ENCODE measurements around the gene SLC25A24.
"Not testable (repeated sequence)": the region's sequence is repeated elsewhere in the genome, so short reads cannot be mapped to it uniquely, and the experiment has no call there.

The SLC25A24 gene

DNA sequence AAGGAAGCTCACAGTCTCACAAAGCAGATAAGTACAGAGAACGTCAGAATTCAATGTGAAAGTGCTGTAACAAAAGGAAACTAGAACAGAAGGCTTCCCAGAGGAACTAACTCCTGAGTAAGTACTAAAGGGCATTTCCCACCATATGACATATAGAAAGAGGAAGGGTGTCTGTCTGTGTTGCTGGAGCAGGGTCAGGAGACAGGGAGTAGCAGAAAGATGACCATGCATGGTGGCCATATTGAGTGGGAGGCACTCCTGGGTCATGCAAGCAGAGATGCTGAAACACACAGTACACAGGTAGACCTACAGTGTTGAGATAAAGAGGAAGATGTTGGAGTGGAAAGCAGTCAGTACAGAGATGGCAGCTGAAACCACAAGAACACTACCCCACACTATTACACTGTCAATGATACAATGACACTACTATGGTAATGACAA is 47.3 kb downstream of the SLC25A24 start:
- no peak overlapping the region for H4K91ac ChIP-seq (ENCODE audit: low read length)
- H2BK5ac ChIP-seq (ENCODE audit: low read depth, low read length, poor library complexity, severe bottlenecking), result no peak overlapping the region
- no peak for DNase-seq
- H3K18ac ChIP-seq (ENCODE audit: low read depth in 1 of 2, low read length in 2 of 2), result no peak overlapping the region
- WGBS, result no CpG with 5 or more reads among the region's 1 CpG
- no peak overlapping the region for H2BK15ac ChIP-seq (ENCODE audit: low read depth, poor library complexity, severe bottlenecking)
- peaks cover 8% of the 10 kb centered on the region for H3K4me1 ChIP-seq (ENCODE audit: control insufficient read depth, insufficient read depth, low read depth, low read length)
- no peak overlapping the region for H2BK120ac ChIP-seq (ENCODE audit: low read depth, low read length)
- no peak overlapping the region for H2AFZ ChIP-seq (ENCODE audit: low read depth, low read length)
- no peak overlapping the region for H3K27ac ChIP-seq (ENCODE audit: low read length, poor library complexity, severe bottlenecking)
- peaks cover 14 to 99% of the 10 kb centered on the region in 2 experiments for H3K36me3 ChIP-seq (ENCODE audit: control insufficient read depth in 1 of 2, insufficient read depth in 2 of 2, low read depth in 1 of 2, low read length in 2 of 2)
- no peak overlapping the region for H2BK12ac ChIP-seq (ENCODE audit: low read length in 2 of 2)
- H3K4ac ChIP-seq (ENCODE audit: low read depth in 1 of 2, low read length in 2 of 2), result no peak overlapping the region
- no peak overlapping the region for H3K4me2 ChIP-seq (ENCODE audit: low read length, poor library complexity, severe bottlenecking)
- H2AK5ac ChIP-seq (ENCODE audit: low read length, severe bottlenecking), result no peak overlapping the region
- H3K23ac ChIP-seq (ENCODE audit: low read length in 2 of 2), result no peak overlapping the region
- H3K27me3 ChIP-seq (ENCODE audit: control insufficient read depth in 1 of 2, insufficient read depth in 1 of 2, low read length in 2 of 2), result no peaks in the 10 kb centered on the region
- no peaks in the 10 kb centered on the region for H3K9me3 ChIP-seq (ENCODE audit: control insufficient read depth, low read length)
- no peak overlapping the region for H3K4me3 ChIP-seq (ENCODE audit: insufficient read depth in 1 of 2, low read depth in 1 of 2, low read length in 2 of 2)
- no peak overlapping the region for H4K8ac ChIP-seq (ENCODE audit: low read length)
- H3K79me1 ChIP-seq (replicated peaks; ENCODE audit: low read length, poor library complexity, severe bottlenecking), result peaks cover 16% of the 10 kb centered on the region
- no peak overlapping the region for H3K9ac ChIP-seq (ENCODE audit: low read length)
- H3K14ac ChIP-seq (ENCODE audit: low read length in 2 of 2), result no peak overlapping the region

DNA sequence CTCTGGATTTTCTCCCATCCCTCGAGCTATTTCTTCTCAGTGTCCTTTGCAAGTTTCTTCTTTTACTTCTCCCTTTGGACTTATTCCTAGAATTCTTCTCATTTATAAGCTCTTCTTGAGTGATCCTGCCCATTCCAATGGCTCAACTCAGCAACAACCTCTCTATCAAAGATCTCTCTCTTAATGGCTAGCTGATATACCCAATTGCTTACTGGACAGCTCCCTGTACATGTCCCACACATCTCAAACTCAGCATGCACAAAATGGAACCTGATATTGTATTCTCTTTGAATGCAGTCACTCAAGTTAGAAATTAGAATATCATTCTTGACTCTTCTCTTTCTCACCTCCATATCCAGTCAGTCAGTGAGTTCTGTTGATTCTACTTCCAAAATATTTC is 48.6 kb downstream of the SLC25A24 start:
- Histone ChIP-seq H3K23ac (ENCODE audit: low read length in 2 of 2) (no peak overlapping the region), H2BK12ac (ENCODE audit: low read length in 2 of 2) (no peak overlapping the region), H3K4ac (ENCODE audit: low read depth in 1 of 2, low read length in 2 of 2) (no peak overlapping the region), H2BK120ac (ENCODE audit: low read depth, low read length) (no peak overlapping the region), H2BK5ac (ENCODE audit: low read depth, low read length, poor library complexity, severe bottlenecking) (no peak overlapping the region), H3K79me1 (replicated peaks; ENCODE audit: low read length, poor library complexity, severe bottlenecking) (peaks cover 19% of the 10 kb centered on the region), H2AK5ac (ENCODE audit: low read length, severe bottlenecking) (no peak overlapping the region), H4K8ac (ENCODE audit: low read length) (no peak overlapping the region), H3K27me3 (ENCODE audit: control insufficient read depth in 1 of 2, insufficient read depth in 1 of 2, low read length in 2 of 2) (no peaks in the 10 kb centered on the region), H3K27ac (ENCODE audit: low read length, poor library complexity, severe bottlenecking) (no peak overlapping the region), H3K9me3 (ENCODE audit: control insufficient read depth, low read length) (no peaks in the 10 kb centered on the region), H3K18ac (ENCODE audit: low read depth in 1 of 2, low read length in 2 of 2) (no peak overlapping the region), H3K4me2 (ENCODE audit: low read length, poor library complexity, severe bottlenecking) (no peak overlapping the region), H3K14ac (ENCODE audit: low read length in 2 of 2) (no peak overlapping the region), H3K4me3 (ENCODE audit: insufficient read depth in 1 of 2, low read depth in 1 of 2, low read length in 2 of 2) (no peak overlapping the region), H3K36me3 (ENCODE audit: control insufficient read depth in 1 of 2, insufficient read depth in 2 of 2, low read depth in 1 of 2, low read length in 2 of 2) (peaks cover 17 to 99% of the 10 kb centered on the region in 2 experiments), H2BK15ac (ENCODE audit: low read depth, poor library complexity, severe bottlenecking) (no peak overlapping the region), H2AFZ (ENCODE audit: low read depth, low read length) (no peak overlapping the region), H4K91ac (ENCODE audit: low read length) (no peak overlapping the region), H3K4me1 (ENCODE audit: control insufficient read depth, insufficient read depth, low read depth, low read length) (peaks cover 8% of the 10 kb centered on the region), H3K9ac (ENCODE audit: low read length) (no peak overlapping the region)
- DNase-seq, result no peak
- 96% methylated on average over 1 of the region's 1 CpG for WGBS

DNA sequence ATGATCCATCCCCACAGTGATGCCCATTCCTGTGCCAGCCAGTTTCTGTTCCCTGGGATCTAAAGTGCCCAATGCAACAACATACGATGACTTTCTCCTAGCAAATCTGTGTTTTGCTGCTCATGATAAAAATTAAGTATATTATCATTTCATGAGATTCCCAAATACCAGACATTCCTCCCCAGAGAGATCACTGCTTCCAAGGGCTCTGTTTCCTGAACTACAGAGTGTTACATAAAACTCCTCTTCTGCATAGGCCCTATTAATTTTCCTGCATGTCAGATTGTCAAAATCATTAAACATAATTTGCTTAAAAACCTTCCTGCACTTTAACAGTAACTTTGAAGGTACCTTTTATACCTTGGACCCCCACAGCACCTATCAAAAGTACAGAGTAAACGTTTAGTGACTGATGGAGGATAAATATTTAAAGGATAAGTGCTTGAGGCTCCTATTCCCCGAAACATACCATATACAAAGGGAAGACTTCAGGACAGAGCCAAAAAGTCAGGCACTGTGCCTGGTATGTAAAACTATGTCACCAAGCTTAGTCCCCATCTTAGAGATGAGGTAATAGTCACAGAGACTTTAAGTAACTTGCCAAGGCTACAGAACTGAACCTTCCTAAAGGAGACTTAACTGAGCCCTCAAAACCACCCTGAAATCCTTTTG is 50.2 kb downstream of the SLC25A24 start:
- H2BK12ac ChIP-seq (ENCODE audit: low read length in 2 of 2), result no peak overlapping the region
- H3K23ac ChIP-seq (ENCODE audit: low read length in 2 of 2), result no peak overlapping the region
- peak overlapping the region in 1 of 2 experiments; percentile 28 for H3K14ac ChIP-seq (ENCODE audit: low read length in 2 of 2)
- H3K4me3 ChIP-seq (ENCODE audit: insufficient read depth in 1 of 2, low read depth in 1 of 2, low read length in 2 of 2), result no peak overlapping the region
- no peak overlapping the region for H4K8ac ChIP-seq (ENCODE audit: low read length)
- no CpG with 5 or more reads among the region's 3 CpGs for WGBS
- no peak for DNase-seq
- H3K79me1 ChIP-seq (replicated peaks; ENCODE audit: low read length, poor library complexity, severe bottlenecking), result peaks cover 16% of the 10 kb centered on the region
- peaks cover 5% of the 10 kb centered on the region for H3K9me3 ChIP-seq (ENCODE audit: control insufficient read depth, low read length)
- H3K18ac ChIP-seq (ENCODE audit: low read depth in 1 of 2, low read length in 2 of 2), result no peak overlapping the region
- no peak overlapping the region for H3K9ac ChIP-seq (ENCODE audit: low read length)
- peak overlapping the region; percentile 84 for H3K27ac ChIP-seq (ENCODE audit: low read length, poor library complexity, severe bottlenecking)
- H4K91ac ChIP-seq (ENCODE audit: low read length), result no peak overlapping the region
- H2AK5ac ChIP-seq (ENCODE audit: low read length, severe bottlenecking), result peak overlapping the region; percentile 82
- H3K4ac ChIP-seq (ENCODE audit: low read depth in 1 of 2, low read length in 2 of 2), result no peak overlapping the region
- H2BK5ac ChIP-seq (ENCODE audit: low read depth, low read length, poor library complexity, severe bottlenecking), result peak overlapping the region; percentile 35
- peaks cover 14 to 93% of the 10 kb centered on the region in 2 experiments for H3K36me3 ChIP-seq (ENCODE audit: control insufficient read depth in 1 of 2, insufficient read depth in 2 of 2, low read depth in 1 of 2, low read length in 2 of 2)
- H2BK15ac ChIP-seq (ENCODE audit: low read depth, poor library complexity, severe bottlenecking), result no peak overlapping the region
- H2AFZ ChIP-seq (ENCODE audit: low read depth, low read length), result no peak overlapping the region
- no peak overlapping the region for H2BK120ac ChIP-seq (ENCODE audit: low read depth, low read length)
- no peak overlapping the region for H3K4me2 ChIP-seq (ENCODE audit: low read length, poor library complexity, severe bottlenecking)
- H3K27me3 ChIP-seq (ENCODE audit: control insufficient read depth in 1 of 2, insufficient read depth in 1 of 2, low read length in 2 of 2), result no peaks in the 10 kb centered on the region
- H3K4me1 ChIP-seq (ENCODE audit: control insufficient read depth, insufficient read depth, low read depth, low read length), result peaks cover 8% of the 10 kb centered on the region

DNA sequence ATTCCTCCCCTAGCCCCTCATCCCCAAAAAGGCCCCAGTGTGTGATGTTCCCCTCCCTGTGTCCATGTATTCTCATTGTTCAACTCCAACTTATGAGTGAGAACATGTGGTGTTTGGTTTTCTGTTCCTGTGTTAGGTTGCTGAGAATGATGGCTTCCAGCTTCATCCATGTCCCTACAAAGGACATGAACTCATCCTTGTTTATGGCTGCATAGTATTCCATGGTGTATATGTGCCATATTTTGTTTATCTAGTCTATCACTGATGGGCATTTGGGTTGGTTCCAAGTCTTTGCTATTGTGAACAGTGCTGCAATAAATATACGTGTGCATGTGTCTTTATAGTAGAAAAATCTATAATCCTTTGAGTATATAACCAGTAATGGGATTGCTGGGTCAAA is 55.6 kb downstream of the SLC25A24 start:
- H3K36me3 ChIP-seq (ENCODE audit: control insufficient read depth in 1 of 2, insufficient read depth in 2 of 2, low read depth in 1 of 2, low read length in 2 of 2), result peaks cover 8 to 65% of the 10 kb centered on the region in 2 experiments
- H3K4ac ChIP-seq (ENCODE audit: low read depth in 1 of 2, low read length in 2 of 2); H3K4me1 ChIP-seq (ENCODE audit: control insufficient read depth, insufficient read depth, low read depth, low read length); H3K9me3 ChIP-seq (ENCODE audit: control insufficient read depth, low read length); H3K14ac ChIP-seq (ENCODE audit: low read length in 2 of 2); H3K27me3 ChIP-seq (ENCODE audit: control insufficient read depth in 1 of 2, insufficient read depth in 1 of 2, low read length in 2 of 2); H4K91ac ChIP-seq (ENCODE audit: low read length); H2BK15ac ChIP-seq (ENCODE audit: low read depth, poor library complexity, severe bottlenecking); DNase-seq; H3K23ac ChIP-seq (ENCODE audit: low read length in 2 of 2); H3K27ac ChIP-seq (ENCODE audit: low read length, poor library complexity, severe bottlenecking); H2AFZ ChIP-seq (ENCODE audit: low read depth, low read length); H2AK5ac ChIP-seq (ENCODE audit: low read length, severe bottlenecking); H2BK120ac ChIP-seq (ENCODE audit: low read depth, low read length); H3K4me2 ChIP-seq (ENCODE audit: low read length, poor library complexity, severe bottlenecking); H3K18ac ChIP-seq (ENCODE audit: low read depth in 1 of 2, low read length in 2 of 2); H2BK12ac ChIP-seq (ENCODE audit: low read length in 2 of 2); H4K8ac ChIP-seq (ENCODE audit: low read length); H3K9ac ChIP-seq (ENCODE audit: low read length); H2BK5ac ChIP-seq (ENCODE audit: low read depth, low read length, poor library complexity, severe bottlenecking); H3K4me3 ChIP-seq (ENCODE audit: insufficient read depth in 1 of 2, low read depth in 1 of 2, low read length in 2 of 2): not testable (repeated sequence)
- peaks cover 13% of the 10 kb centered on the region for H3K79me1 ChIP-seq (replicated peaks; ENCODE audit: low read length, poor library complexity, severe bottlenecking)
- no CpG with 5 or more reads among the region's 1 CpG for WGBS

All from mesenchymal stem cell (in vitro differentiated cells and primary cell).